Measurements from ENCODE around the gene BCAS4. TPM values are rescaled to one million over a fixed set of nuclear protein-coding genes. Genes with fewer than 3 reads are reported as not detected.

BCAS4 gene, protein sequence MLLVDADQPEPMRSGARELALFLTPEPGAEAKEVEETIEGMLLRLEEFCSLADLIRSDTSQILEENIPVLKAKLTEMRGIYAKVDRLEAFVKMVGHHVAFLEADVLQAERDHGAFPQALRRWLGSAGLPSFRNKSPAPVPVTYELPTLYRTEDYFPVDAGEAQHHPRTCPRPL
- total RNA-seq, result 11.6 and 15.9 TPM in 2 replicates

DNA sequence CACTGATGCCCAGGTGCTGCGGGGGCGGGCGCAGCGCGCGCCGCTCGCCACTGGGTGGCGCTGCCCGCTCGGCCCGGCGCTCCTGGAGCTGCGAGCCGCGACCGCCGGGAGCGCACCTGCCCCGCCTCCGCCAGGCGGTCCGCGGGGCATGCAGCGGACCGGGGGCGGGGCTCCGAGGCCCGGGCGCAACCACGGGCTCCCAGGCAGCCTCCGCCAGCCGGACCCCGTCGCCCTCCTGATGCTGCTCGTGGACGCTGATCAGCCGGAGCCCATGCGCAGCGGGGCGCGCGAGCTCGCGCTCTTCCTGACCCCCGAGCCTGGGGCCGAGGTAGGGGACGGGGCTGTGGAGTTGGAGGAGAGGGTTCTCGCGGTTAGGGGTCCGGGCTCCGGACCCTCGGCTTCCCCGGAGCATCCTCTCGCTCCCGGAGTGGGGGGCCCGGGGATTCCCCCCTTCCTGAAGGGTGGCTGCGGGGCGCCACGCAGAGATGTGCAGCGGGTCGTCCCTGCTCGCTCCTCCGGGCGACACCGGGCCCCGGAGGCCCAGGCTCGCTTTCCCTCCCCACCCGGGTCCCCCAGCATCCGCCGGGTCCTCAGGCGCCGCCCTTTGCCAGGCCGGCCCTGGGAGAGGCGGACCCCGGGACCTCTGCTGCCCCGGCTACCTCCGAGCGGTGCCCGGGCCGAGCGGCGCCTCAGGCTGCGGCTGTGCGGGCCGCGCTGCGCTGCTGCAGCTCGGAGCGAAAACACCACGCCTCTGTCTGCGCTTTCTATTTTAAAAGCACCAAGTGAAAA, at the start of gene BCAS4:
BCAS4 (plus strand) TSS at position 216 of the 789 bp plus-strand sequence; CDS start at position 239, 23 bp downstream.

Other genes with a start within 250 kb of the BCAS4 start
- gene RIPOR3, start 103.5 kb upstream of the BCAS4 start, total RNA-seq, result 1.2 and 8.6 TPM in 2 replicates
- 0.37 and 0.59 TPM in 2 replicates for gene PARD6B, start 63.5 kb upstream of the BCAS4 start, total RNA-seq
- gene ADNP, start 136.4 kb downstream of the BCAS4 start, total RNA-seq, result 34.4 and 55.5 TPM in 2 replicates
- gene DPM1, start 163.5 kb downstream of the BCAS4 start, total RNA-seq, result 78.4 and 83.3 TPM in 2 replicates
- 9.6 and 9.8 TPM in 2 replicates for gene MOCS3, start 163.8 kb downstream of the BCAS4 start, total RNA-seq
- gene KCNG1, start 228.0 kb downstream of the BCAS4 start, total RNA-seq, result 108 and 313 TPM in 2 replicates

Data from smooth muscle cell of the umbilical artery (primary cell).